Posterior cingulate gyrus (tissue), 11 donors: Measurements from ENCODE around the gene TUBGCP6.

Experiments used
- DNase-seq, 10 donors: peaks; one replicate each; pipeline versions ENCODE4 v3.0.0 to v3.0.0-alpha.2; 2020 to 2021; ENCODE audit warnings: mixed read lengths in 3 of 10
- intact Hi-C: fragments of 100-400 bp; cut with DNase I; formaldehyde crosslinking; loops from one replicate; pipeline ENCODE4 v1.15.1; 2023

Gene TUBGCP6

GRCh38 chr22:50189184-50189848 is 55.5 kb downstream of the TUBGCP6 start:
- intact Hi-C loops: no loop called here
- peak in 1 of 10 donors; percentile 66 for DNase-seq

GRCh38 chr22:50188356-50188755 is 56.5 kb downstream of the TUBGCP6 start:
- intact Hi-C loops: no loop called here
- peak in 1 of 10 donors; percentile 32 for DNase-seq

DNA sequence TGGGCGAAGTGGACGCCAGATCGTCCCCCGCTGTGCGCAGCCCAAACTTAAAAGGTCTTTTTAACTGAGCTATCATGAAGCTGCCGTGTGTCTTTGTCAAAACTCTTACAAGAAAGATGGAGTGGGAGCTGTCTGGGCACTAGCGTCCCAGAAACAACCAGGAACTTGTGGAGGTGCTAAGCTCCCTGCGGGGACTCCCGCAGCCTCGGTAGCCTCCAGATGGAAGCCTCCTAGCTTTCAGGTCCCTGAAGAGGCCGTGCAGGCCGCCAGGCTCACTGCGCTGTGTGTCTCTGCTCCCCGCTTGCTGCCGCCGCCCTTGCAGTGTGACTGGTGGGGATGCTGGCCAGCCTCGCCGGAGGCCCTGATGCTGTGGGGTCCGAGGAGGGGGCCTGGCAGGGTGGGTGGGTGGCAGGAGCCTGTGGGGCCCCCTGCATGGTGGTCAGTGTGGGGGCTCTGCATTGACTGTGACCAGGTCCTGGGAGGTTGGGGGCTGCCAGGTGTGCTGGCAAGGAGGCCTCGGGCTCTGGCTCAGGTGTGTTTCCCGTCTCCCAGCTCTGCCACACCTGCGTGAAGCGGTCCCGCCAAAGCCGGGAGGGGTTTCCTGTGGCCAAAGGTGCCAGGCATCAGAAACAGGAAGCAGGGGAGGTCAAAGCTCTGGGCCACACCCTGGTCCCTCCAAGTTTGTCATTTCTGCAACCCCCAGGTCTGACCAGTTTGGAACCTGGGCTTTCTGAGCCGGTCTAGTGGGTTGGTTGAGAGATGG is 57.9 kb downstream of the TUBGCP6 start:
- intact Hi-C loops: no loop called here
- DNase-seq: peak in 1 of 10 donors; percentile 61

DNA sequence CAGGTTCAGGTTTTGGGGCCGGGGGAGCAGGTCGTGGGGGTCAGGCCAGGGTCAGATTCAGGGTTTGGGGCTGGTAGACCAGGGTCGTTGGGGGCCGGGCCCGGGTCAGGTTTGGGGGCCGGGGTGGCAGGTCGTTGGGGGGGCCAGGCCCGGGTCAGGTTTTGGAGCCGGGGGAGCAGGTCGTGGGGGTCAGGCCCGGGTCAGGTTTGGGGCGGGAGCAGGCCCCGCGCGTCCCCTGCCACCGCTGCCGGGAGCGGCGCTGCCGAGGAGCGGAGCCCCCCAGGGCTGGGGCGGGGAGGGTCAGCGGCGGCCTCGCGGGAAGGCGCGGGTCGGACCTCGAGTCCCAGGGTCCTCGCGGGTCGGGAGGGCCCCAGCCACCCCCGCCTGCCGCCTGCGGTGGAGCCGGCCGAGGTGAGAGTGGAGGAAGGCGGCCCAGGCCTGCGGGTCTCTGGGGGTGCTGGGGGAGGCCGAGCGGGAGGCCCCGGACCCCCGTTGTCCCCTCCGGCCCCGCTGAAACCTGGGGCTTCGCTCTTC is 58.6 kb downstream of the TUBGCP6 start:
- peak in 1 of 10 donors; percentile 75 for DNase-seq
- intact Hi-C loops: no loop called here

- intact Hi-C loops: loop anchor here (2.0 kb wide), 1 partner anchor 15 kb away; the partner anchor contains the start of gene SELENOO
- peak; percentile 77 to 98 (median 86) for DNase-seq
These were observed 59.3 kb downstream of the TUBGCP6 start, which contains the start of gene TRABD for GRCh38 chr22:50185375-50186087. Gene TRABD (plus strand): TSS chr22:50185913. CDS start chr22:50193061, 7,148 bp downstream.

GRCh38 chr22:50184902-50185374 is 59.9 kb downstream of the TUBGCP6 start:
- peak in 1 of 10 donors; percentile 71 for DNase-seq
- intact Hi-C loops: loop anchor here (2.0 kb wide), 1 partner anchor 16 kb away; the partner anchor contains the start of gene SELENOO

DNA sequence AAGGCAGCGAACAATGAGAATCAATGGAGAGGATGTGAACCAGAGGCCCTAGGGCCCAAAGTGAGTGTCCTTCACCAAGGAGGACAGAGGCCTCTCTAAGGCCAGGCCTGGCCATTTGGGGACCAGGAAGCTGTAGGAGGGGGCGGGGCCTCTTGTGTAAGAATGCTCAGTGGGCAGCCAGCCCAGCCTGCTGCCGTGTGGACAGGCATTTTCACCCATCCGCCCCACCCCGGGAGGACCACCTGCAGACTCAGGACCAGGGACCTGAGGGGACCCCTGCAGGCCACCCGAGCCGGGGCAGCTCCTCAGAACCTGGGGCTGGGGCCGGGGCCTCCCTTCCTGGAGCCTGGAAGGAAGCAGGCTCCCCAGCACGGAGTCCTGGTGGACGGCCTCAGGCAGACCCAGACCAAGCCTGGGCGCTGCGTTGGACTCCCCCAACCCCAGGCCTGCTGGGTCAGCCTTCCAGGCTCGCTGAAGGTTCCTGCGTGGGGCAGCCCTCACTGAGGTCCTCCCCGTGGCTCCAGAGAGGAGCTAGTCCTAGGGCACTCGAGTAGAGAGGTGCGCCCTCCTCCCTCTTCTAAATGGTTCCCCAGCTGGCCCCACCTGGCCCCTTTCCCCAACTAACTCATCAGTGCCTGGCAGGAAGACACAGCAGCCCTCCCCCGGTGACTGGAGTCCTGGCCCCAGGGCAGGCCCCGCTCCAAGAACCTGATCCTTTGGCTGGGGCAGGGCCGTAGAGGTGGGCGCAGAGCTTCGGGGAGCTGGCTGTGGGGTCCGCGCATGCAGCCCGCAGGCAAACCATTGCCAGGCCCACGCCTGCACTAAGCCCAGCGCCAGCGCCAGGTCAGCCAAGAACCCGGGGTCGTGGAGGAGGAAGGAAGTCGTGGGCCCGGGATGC is 60.6 kb downstream of the TUBGCP6 start:
- intact Hi-C loops: loop anchor here (2.0 kb wide), 1 partner anchor 17 kb away; the partner anchor contains the start of gene SELENOO
- DNase-seq: peak in 2 of 10 donors; percentile 75 to 88

GRCh38 chr22:50183141-50183971 is 61.5 kb downstream of the TUBGCP6 start:
- intact Hi-C loops: no loop called here
- peak in 2 of 10 donors; percentile 68 to 83 for DNase-seq

GRCh38 chr22:50182176-50183081 is 62.4 kb downstream of the TUBGCP6 start:
- intact Hi-C loops: no loop called here
- peak in 2 of 10 donors; percentile 77 to 79 for DNase-seq

- intact Hi-C loops: no loop called here
- DNase-seq: peak in 3 of 10 donors; percentile 21 to 82 (median 63)
These were observed 63.9 kb downstream of the TUBGCP6 start for GRCh38 chr22:50180727-50181521.

- peak in 2 of 10 donors; percentile 68 to 69 for DNase-seq
- intact Hi-C loops: no loop called here
These were observed 64.7 kb downstream of the TUBGCP6 start for GRCh38 chr22:50179937-50180726.

GRCh38 chr22:50178871-50179869 is 65.7 kb downstream of the TUBGCP6 start:
- peak in 4 of 10 donors; percentile 18 to 80 (median 75) for DNase-seq
- intact Hi-C loops: no loop called here

- intact Hi-C loops: no loop called here
- peak in 2 of 10 donors; percentile 26 to 82 for DNase-seq
These were observed 66.4 kb downstream of the TUBGCP6 start for GRCh38 chr22:50178471-50178864.
